Gastrocnemius medialis (tissue), 4 donors: Measurements from ENCODE around the gene ZNF281. TPM values are rescaled to one million over a fixed set of nuclear protein-coding genes. Genes with fewer than 3 reads are reported as not detected.

Experiments
- ATAC-seq, 2 donors: fragments of 150-250 bp; one replicate each; pipeline ENCODE4 v1.9.1; 2016
- DNase-seq, 2 donors: peaks; one replicate each; pipeline ENCODE4 v3.0.0-alpha.2; 2019
- H3K27ac ChIP-seq, 4 donors: fragments of 200-600 bp; sonication (generic); 1 replicate in 1 of 4; 2 replicates in 3 of 4; pipeline ENCODE4 v1.5.1; 2016 to 2018; ENCODE audit warnings: mild to moderate bottlenecking in 2 of 4, moderate library complexity in 1 of 4
- H3K27me3 ChIP-seq, 3 donors: fragments of 200-600 bp; sonication (generic) in 2 of 3; 1 replicate in 1 of 3; 2 replicates in 2 of 3; pipeline versions ENCODE4 v1.5.1 to v1.6.0; 2016 to 2019; ENCODE audit warnings: mild to moderate bottlenecking in 1 of 3, moderate library complexity in 1 of 3
- H3K36me3 ChIP-seq, 2 donors: fragments of 200-600 bp; sonication (generic) in 1 of 2; one replicate each; pipeline ENCODE4 v1.5.1; 2017 to 2018
- H3K4me1 ChIP-seq, 2 donors: fragments of 200-600 bp; sonication (generic) in 1 of 2; one replicate each; pipeline ENCODE4 v1.5.1; 2016 to 2017; ENCODE audit warnings: mild to moderate bottlenecking in 2 of 2
- H3K4me3 ChIP-seq, 4 donors: fragments of 200-600 bp; sonication (generic) in 3 of 4; 1 replicate in 1 of 4; 2 replicates in 3 of 4; pipeline ENCODE4 v1.5.1; 2016 to 2019; ENCODE audit warnings: mild to moderate bottlenecking in 2 of 4
- H3K9me3 ChIP-seq, 3 donors: fragments of 200-600 bp; sonication (generic) in 2 of 3; 1 replicate in 1 of 3; 2 replicates in 2 of 3; pipeline ENCODE4 v1.5.1; 2016 to 2019
- CTCF ChIP-seq, 5 experiments: fragments of 450-650 bp in 3 of 5; fragments of 200-600 bp in 2 of 5; sonication (generic) in 2 of 5; IDR thresholded peaks in 4 of 5; conservative IDR thresholded peaks in 1 of 5; 1 replicate in 4 of 5; 2 replicates in 1 of 5; pipeline ENCODE4 v1.5.1; 2016 to 2019; ENCODE audit warnings: antibody characterized with exemption in 5 of 5, mild to moderate bottlenecking in 3 of 5, moderate library complexity in 3 of 5
- POLR2A ChIP-seq, 2 donors: fragments of 450-650 bp; IDR thresholded peaks; one replicate each; pipeline ENCODE4 v1.6.1; 2017; ENCODE audit warnings: antibody characterized with exemption in 2 of 2, mild to moderate bottlenecking in 2 of 2, moderate library complexity in 2 of 2
- in situ Hi-C, 4 donors: fragments of 200-750 bp; cut with MboI; loops; one replicate each; pipeline versions ENCODE4 v1.15.0 to v1.8.0; 2017; ENCODE audit warnings: low sequenced_read_pairs in 4 of 4
- intact Hi-C: fragments of 100-400 bp; cut with DNase I; formaldehyde crosslinking; loops from one replicate; pipeline ENCODE4 v1.15.1; 2023; ENCODE audit warnings: low total_unique reads
- total RNA-seq, 4 donors: library from RNA; depleted of rRNA; stranded (reverse); fragments of >200 nt; gene quantifications; one replicate each; pipeline versions ENCODE4 v1.1.0 to v1.2.3, GENCODE V29; 2016

ZNF281 gene
- total RNA-seq, 4 donors from 2014 or later, result 4.9 to 12.4 (median 9.8) TPM

GRCh38 chr1:200378096-200378495, 31.7 kb downstream of the ZNF281 start:
- TF ChIP-seq CTCF (IDR thresholded peaks at IDR 0.05 in 4 of 5, conservative IDR thresholded peaks at IDR 0.05 in 1 of 5) (no peak), POLR2A (IDR thresholded peaks at IDR 0.05) (no peak)
- Histone ChIP-seq H3K4me1 (no peaks in the 10 kb centered on the region), H3K4me3 (no peak overlapping the region), H3K27ac (no peak overlapping the region), H3K9me3 (no peaks in the 10 kb centered on the region), H3K36me3 (no peaks in the 10 kb centered on the region), H3K27me3 (no peaks in the 10 kb centered on the region)
- in situ Hi-C loops, result no loop called here
- intact Hi-C loops, result no loop called here
- DNase-seq, result no peak
- no peak for ATAC-seq

- intact Hi-C loops (no loop called here), in situ Hi-C loops (no loop called here)
- no peak overlapping the region for H3K4me3 ChIP-seq
Measured at GRCh38 chr1:200376528-200376927, 33.3 kb downstream of the ZNF281 start.

GRCh38 chr1:200374569-200375295, 35.1 kb downstream of the ZNF281 start:
- H3K4me1 ChIP-seq, result no peaks in the 10 kb centered on the region
- in situ Hi-C loops (no loop called here), intact Hi-C loops (no loop called here)
- no peak overlapping the region for H3K27ac ChIP-seq
- no peak for DNase-seq
- no peaks in the 10 kb centered on the region for H3K27me3 ChIP-seq
- no peaks in the 10 kb centered on the region for H3K36me3 ChIP-seq
- TF ChIP-seq POLR2A (IDR thresholded peaks at IDR 0.05) (no peak), CTCF (IDR thresholded peaks at IDR 0.05 in 4 of 5, conservative IDR thresholded peaks at IDR 0.05 in 1 of 5) (no peak)
- no peak for ATAC-seq
- no peaks in the 10 kb centered on the region for H3K9me3 ChIP-seq
- no peak overlapping the region for H3K4me3 ChIP-seq

More at GRCh38 chr1:200376528-200376927, 33.3 kb downstream of the ZNF281 start:
- H3K4me1 ChIP-seq, result no peaks in the 10 kb centered on the region
- DNase-seq, result no peak
- H3K9me3 ChIP-seq, result no peaks in the 10 kb centered on the region
- no peaks in the 10 kb centered on the region for H3K36me3 ChIP-seq
- TF ChIP-seq CTCF (IDR thresholded peaks at IDR 0.05 in 4 of 5, conservative IDR thresholded peaks at IDR 0.05 in 1 of 5), result no peak
- TF ChIP-seq POLR2A (IDR thresholded peaks at IDR 0.05), result no peak
- no peak for ATAC-seq
- no peaks in the 10 kb centered on the region for H3K27me3 ChIP-seq
- no peak overlapping the region for H3K27ac ChIP-seq

- ATAC-seq (no peak), DNase-seq (no peak)
- H3K9me3 ChIP-seq, result no peaks in the 10 kb centered on the region
- H3K4me1 ChIP-seq, result no peaks in the 10 kb centered on the region
- in situ Hi-C loops (no loop called here), intact Hi-C loops (no loop called here)
- no peak overlapping the region for H3K27ac ChIP-seq
- H3K27me3 ChIP-seq, result no peaks in the 10 kb centered on the region
- no peak for TF ChIP-seq CTCF (IDR thresholded peaks at IDR 0.05 in 4 of 5, conservative IDR thresholded peaks at IDR 0.05 in 1 of 5)
- TF ChIP-seq POLR2A (IDR thresholded peaks at IDR 0.05), result no peak
- H3K4me3 ChIP-seq, result no peak overlapping the region
- no peaks in the 10 kb centered on the region for H3K36me3 ChIP-seq
Measured at GRCh38 chr1:200373811-200374231, 36.0 kb downstream of the ZNF281 start.

- H3K4me1 ChIP-seq, result no peaks in the 10 kb centered on the region
- no peak overlapping the region for H3K4me3 ChIP-seq
- DNase-seq (no peak), ATAC-seq (no peak)
- in situ Hi-C loops, result no loop called here
- TF ChIP-seq POLR2A (IDR thresholded peaks at IDR 0.05), result no peak
- no peak for TF ChIP-seq CTCF (IDR thresholded peaks at IDR 0.05 in 4 of 5, conservative IDR thresholded peaks at IDR 0.05 in 1 of 5)
- H3K9me3 ChIP-seq, result no peaks in the 10 kb centered on the region
- no peaks in the 10 kb centered on the region for H3K27me3 ChIP-seq
- H3K36me3 ChIP-seq, result no peaks in the 10 kb centered on the region
- no peak overlapping the region for H3K27ac ChIP-seq
- intact Hi-C loops, result no loop called here
Measured at GRCh38 chr1:200372885-200373181, 37.0 kb downstream of the ZNF281 start.
